Uterus (tissue), 2 donors: ENCODE results near the gene KIRREL3.

Experiments used
- POLR2A ChIP-seq, 2 donors: fragments of 450-650 bp; IDR thresholded peaks; one replicate each; pipeline ENCODE4 v1.6.1; 2016; ENCODE audit warnings: antibody characterized with exemption in 2 of 2, mild to moderate bottlenecking in 1 of 2, moderate library complexity in 1 of 2
- TF ChIP-seq, protein P1 (sequence below), 4 experiments: fragments of 200-600 bp in 2 of 4; fragments of 450-650 bp in 2 of 4; sonication (generic) in 2 of 4; IDR thresholded peaks; one replicate each; pipeline ENCODE4 v1.5.1; 2016 to 2019; ENCODE audit warnings: antibody characterized with exemption in 4 of 4, mild to moderate bottlenecking in 2 of 4, moderate library complexity in 1 of 4

DNA sequence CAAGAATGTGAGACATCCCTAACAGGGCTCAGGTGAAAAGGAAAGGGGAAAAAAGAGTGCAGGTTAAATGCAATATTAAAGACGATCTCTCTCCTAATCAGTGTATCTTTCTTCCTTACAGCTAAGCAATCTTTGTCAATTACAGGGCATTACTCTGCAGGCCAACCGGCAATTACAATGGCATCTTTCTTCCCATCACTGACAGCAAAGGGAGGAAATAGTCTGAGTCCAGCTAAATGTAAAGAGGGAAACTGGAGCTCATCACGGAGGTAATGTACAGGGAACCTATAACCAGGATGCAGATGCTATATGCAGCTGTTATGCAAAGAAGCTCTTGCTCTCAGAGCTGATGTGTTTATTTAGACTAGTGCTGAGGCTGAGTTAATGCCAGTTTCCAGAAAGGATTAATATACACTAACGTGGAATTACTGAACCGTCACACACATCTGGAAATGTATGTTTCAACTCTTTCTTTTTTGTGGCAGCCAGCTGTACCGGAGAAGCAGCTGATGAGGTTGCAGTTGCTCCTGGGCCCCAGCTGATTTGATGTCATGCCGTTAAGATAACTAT is 121.6 kb downstream of the KIRREL3 start:
- TF ChIP-seq, protein P1, sequence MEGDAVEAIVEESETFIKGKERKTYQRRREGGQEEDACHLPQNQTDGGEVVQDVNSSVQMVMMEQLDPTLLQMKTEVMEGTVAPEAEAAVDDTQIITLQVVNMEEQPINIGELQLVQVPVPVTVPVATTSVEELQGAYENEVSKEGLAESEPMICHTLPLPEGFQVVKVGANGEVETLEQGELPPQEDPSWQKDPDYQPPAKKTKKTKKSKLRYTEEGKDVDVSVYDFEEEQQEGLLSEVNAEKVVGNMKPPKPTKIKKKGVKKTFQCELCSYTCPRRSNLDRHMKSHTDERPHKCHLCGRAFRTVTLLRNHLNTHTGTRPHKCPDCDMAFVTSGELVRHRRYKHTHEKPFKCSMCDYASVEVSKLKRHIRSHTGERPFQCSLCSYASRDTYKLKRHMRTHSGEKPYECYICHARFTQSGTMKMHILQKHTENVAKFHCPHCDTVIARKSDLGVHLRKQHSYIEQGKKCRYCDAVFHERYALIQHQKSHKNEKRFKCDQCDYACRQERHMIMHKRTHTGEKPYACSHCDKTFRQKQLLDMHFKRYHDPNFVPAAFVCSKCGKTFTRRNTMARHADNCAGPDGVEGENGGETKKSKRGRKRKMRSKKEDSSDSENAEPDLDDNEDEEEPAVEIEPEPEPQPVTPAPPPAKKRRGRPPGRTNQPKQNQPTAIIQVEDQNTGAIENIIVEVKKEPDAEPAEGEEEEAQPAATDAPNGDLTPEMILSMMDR (IDR thresholded peaks at IDR 0.05), result no peak
- TF ChIP-seq POLR2A (IDR thresholded peaks at IDR 0.05), result no peak
